GM12874 (cell line): ENCODE data around the gene TP53INP2.

ENCODE experiments used
- CTCF ChIP-seq: IDR thresholded peaks from 2 replicates; pipeline ENCODE4 v1.5.1; 2011; ENCODE audit warnings: low read depth, mild to moderate bottlenecking, control low read depth, low read length, moderate library complexity; ENCODE audit not compliant: insufficient read depth

Gene TP53INP2

GRCh38 chr20:34748709-34749108 is 44.6 kb downstream of the TP53INP2 start:
- TF ChIP-seq CTCF = no peak

DNA sequence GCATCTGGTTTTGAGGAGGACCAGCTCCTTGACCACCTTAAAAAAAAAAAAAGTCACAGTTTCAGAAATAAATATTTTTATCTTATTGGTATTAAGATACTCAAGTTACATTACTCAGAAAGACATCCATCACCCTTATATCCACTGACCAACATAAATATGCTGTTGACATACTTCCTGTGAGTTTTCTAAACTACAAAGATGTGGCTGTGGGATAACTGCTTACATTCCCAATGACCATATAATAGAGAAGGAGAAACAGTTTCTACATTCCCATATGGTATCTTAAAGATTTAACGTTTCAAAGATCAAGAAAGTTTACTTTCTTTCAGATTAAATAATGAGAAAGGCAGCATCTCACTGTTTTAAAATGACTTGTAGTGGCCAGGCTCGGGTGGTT is 46.3 kb downstream of the TP53INP2 start:
- TF ChIP-seq CTCF = no peak

DNA sequence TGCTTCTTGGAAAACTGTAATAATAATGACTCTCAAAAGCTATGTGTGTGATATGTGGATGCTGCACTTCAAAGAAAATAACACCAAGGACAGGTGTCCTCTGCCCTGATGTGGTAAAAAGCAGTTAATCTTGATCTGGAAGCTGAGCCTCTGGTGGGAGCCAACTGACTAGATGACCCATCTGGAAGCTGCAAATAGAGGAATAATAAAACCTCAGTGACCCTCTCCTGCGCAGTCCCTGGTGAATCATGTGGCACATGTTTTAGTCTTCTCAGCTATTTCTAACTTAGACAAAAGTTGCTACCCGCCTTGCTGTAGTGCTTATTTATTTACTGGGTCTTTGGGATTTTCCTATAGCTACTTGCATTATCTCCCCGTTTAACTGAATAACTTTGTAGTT is 47.3 kb downstream of the TP53INP2 start:
- no peak for TF ChIP-seq CTCF

GRCh38 chr20:34753706-34754461 is 49.7 kb downstream of the TP53INP2 start:
- no peak for TF ChIP-seq CTCF

GRCh38 chr20:34754611-34755010 is 50.5 kb downstream of the TP53INP2 start:
- no peak for TF ChIP-seq CTCF

GRCh38 chr20:34755367-34755766 is 51.2 kb downstream of the TP53INP2 start:
- no peak for TF ChIP-seq CTCF

DNA sequence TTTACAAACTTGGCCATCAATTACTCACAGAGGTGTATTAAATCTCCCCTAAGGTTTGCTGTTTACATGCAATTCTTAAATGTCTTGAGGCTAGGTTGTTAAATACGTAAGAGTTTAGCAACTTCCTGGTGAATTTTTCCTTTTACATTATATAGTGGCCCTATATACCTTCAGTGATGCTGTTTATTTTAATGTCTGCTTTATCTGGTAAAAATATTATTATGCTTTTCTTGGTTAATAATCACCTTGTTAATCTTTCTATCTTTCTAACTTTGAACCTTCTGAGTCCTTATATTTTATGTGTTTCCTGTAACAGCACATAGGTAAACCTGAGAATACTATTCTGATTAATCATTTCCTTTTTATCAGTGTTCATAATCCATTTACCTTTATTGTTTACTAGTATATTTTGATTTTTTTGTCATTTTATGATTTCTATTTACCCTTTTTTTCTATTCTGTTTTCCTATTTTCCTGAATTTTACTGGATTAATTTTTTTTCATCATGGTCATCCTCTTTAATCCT is 57.9 kb downstream of the TP53INP2 start:
- TF ChIP-seq CTCF = no peak
